Activated CD4-positive, CD25-positive, alpha-beta regulatory T cell treated with anti-CD3 and anti-CD28 coated beads, Interleukin-2, amount 50 U/mL, for 24 hours (primary cell): Measurements from ENCODE around the gene NEK1.
"Not testable (repeated sequence)": the region's sequence is repeated elsewhere in the genome, so short reads cannot be mapped to it uniquely, and the experiment has no call there.

Source experiments
- ATAC-seq, 2 donors: fragments of 150-1000 bp; cut with Tn5 transposase; one replicate each; pipeline ENCODE4 v1.10.0; 2021; ENCODE audit warnings: mild to moderate bottlenecking in 1 of 2, moderate library complexity in 1 of 2

NEK1 gene

DNA sequence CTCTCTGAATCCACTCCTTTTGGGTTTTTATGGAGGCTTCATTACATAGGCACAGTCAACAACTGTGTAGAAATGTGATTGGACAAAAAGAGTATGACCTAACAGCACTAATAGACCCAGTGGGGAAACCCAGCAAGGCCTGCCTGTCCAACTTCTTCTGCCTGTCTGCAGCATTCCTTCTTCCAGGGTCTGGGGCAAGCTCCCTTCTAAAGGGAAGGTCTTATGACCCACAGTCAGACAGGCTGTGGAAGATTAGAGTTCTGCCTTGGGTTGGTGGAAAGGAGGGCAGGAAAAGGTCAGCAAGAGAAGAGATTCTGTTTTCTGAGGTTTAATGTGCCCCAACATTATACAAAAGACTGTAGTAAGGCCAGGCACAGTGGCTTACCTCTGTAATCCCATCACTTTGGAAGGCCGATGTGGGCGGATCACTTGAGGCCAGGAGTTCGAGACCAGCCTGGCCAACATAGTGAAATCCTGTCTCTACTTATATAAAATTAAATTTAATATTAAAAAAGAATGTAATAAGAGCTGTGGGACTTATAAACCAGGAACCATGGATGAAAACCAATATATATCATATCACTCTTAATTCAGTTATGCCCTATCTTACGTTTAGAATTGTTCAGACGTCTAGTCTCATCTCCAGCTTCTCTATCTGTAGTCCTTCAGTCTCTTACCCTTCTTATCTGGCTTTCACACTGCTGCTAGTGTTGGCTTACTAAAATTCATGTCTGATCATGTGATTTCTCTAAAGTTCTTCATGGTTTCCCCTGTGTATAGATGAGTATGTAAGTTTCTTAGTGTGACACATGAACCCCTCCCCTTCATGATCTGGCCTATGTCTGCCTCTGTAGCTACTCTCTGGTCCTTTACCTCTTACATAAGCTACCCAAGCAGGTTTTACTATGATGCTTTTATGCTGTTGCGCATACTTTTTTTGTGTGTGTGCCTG is 14.2 kb upstream of the NEK1 start:
- ATAC-seq = peak; percentile 84 to 85

DNA sequence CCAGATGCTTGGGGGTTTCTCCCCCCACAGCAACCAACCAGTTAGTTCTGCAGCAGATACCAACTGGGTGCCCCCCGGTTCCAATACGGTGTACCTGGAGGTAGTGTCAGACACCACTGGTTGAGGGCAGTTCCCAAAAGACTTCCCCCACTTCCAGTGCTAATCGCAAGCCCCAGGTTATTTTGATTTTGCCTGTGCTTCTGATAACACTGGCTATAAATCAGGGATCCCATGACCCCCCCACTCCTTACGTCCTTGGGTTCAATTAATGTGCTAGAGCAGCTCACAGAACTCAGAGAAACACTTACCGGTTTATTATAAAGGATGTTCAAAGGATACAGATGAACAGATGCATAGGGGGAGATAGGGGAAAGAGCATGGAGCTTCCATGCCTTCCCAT is 13.5 kb upstream of the NEK1 start:
- no peak for ATAC-seq

DNA sequence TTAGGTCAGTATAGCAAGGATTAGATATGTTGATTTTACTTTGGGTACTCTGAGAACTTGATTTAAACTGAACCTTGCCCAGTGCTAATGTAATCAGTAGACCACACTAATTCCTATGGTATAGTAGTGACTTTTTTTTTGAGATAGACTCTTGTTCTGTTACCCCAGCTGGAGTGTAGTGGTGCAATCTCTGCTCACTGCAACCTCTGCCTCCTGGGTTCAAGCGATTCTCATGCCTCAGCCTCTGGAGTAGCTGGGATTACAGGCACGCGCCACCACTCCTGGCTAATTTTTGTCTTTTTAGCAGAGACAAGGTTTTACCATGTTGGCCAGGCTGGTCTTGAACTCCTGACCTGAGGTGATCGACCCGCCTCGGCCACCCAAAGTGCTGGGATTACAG is 11.6 kb upstream of the NEK1 start:
- ATAC-seq = not testable (repeated sequence)

DNA sequence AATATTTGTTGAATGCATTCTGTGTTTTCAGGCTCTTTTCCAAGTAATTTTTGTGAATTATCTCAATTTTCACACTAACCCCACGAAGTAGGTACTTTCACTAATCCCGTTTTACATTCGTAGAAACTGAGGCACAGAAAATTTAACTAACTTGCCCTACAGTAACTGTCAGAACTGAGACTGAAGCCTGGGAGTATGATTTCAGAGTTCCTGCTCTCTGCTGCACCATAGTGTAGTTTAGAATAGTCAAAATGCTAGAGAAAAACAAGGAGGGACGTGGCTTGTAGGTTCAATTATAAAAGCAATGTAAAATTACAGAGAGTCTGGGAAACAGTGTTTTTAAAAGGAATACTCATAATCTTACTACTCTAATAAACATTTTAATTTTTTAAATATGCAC is 10.2 kb upstream of the NEK1 start:
- no peak for ATAC-seq

DNA sequence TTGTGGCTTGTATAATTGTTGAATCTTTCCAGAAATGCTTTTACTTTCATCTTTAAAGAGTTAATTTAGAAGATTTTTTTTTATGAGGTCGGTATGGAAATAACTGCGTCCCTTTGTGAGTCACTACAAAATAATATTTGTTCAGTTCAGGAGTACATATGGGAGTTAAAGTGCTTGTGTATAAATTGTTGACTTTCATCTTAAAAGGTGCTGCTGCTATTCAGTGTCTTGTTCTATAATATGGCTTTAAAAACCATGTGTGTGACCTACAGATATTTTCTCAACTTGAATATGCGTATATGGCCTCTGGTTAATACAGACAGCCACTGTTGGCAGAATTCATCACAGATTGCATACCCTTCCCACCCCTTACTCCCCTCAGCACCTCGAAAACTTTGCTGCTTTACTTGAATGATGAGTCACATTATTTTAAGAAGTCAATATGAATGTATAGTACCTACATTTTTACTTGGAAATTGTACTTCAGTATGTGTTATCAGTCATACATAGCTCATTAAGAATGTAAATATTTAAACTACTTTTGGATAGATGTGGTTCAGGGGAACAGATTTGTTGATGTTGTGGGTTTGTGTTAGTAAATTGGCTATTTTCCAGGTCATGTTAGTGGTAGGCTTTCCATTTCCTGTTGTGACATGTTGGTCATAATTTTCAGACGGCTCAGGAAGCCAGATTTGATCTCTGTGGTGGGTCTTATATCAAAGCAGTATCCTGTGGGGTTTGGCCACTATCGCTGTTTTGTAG is 9.5 kb upstream of the NEK1 start:
- ATAC-seq = peak; percentile 40 to 46

DNA sequence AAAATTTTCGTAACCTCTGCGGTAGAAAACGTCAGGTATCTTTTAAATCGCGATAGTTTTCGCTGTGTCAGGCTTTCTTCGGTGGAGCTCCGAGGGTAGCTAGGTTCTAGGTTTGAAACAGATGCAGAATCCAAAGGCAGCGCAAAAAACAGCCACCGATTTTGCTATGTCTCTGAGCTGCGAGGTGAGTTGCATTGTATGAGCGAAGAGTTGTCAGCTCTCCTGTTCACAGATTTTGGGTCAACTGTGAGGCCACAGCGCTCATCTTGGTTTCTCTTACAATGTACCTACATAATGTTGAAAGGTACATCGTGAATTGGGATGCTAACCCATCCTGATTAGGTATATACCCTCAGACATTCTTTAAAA is 8.5 kb upstream of the NEK1 start:
- ATAC-seq = no peak

DNA sequence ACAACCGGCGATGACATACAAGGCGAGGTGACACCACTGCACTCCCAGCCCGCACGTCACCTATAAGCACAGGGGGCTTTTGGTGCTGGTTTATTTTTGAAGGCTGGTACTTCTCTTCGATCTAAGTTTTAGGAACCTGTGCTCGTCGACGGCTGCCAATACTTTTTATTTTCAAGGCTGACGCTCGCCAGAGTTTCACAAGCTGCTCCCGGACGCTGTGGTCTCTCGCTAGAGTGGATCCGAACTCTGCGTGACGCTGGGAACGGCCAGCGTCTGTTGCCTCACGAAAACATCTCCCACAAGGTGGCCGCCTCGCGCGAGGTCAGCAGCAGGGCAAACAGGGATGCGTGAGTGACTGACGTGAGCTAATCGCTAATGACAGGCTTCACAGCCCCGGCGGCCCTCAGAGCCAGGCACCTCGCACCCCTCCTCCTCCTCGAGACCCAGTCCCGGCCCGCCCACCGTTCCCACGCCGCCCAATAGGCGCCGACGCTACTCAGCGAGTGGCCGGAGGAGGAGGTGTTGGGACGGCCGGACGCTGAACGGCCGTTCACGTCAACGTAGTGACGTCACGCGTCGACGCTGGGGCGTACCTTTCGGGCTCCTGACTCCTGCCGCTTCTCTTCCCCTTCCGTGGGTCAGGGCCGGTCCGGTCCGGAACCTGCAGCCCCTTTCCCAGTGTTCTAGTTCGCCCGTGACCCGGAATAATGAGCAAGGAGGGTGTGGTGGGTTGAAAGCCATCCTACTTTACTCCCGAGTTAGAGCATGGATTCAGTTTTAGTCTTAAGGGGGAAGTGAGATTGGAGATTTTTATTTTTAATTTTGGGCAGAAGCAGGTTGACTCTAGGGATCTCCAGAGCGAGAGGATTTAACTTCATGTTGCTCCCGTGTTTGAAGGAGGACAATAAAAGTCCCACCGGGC is 7.8 kb upstream of the NEK1 start, which contains the start of gene CLCN3:
Gene CLCN3, plus strand, starts transcription at position 621 of the 922 bp plus-strand sequence. CDS start 15,351 bp downstream, outside the sequence.
- peak; percentile 78 to 84 for ATAC-seq

DNA sequence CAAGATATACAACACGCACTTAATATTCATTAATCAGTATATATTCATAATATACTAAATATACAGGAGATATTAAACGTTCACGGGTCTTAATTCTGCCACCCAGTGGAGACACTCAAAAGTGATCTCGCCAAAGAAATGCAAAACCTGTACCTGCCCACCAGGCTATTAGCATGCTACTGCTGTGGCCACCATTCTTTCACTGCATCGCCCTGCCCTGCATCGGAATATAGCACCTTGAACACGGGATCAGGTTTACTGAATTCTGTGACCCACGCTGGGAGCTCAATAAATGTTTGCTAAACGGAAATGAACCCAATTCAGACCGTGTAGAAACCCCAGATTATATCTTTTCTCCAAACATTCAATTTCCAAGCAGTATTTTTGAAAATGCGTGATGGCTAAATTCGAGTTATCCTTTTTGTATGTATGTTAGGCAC is 7.2 kb upstream of the NEK1 start:
- ATAC-seq = peak; percentile 22 to 43

DNA sequence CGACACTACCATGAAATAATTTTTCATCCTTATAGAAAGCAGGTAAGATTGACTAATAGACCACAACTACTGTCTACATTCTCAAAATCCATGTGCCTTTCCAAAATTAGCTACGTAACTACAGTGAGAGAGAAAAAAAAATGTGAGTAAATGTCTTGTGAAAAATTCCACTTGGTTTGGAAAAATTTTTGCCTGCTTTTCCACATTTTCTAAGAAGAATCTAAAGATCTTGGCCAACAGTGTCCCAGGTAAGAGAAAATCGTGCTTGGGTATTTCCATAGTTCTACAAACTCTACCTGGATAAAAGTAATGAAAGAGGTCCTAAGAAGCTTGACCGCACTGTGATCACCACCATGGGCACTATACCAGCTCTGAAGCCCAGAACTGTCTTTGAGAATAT is 6.6 kb upstream of the NEK1 start:
- no peak for ATAC-seq

DNA sequence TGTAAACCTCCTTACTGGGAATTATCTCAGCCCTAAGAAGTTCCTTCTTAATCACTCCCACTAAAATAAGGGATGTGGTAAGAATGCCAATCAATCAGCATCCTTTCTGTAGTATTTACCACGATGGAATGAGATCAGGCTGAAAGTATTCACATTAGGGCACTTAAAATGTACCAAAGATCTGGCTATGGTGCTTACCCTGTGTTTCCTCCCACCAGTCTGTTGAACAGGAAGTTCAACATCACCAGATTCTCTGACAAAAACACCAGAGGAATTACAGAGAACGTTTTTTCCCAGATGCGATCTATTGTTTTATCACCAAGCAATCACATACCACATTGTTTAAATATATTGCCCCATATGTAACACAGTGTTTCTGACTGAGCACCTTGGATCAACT is 5.9 kb upstream of the NEK1 start:
- no peak for ATAC-seq

DNA sequence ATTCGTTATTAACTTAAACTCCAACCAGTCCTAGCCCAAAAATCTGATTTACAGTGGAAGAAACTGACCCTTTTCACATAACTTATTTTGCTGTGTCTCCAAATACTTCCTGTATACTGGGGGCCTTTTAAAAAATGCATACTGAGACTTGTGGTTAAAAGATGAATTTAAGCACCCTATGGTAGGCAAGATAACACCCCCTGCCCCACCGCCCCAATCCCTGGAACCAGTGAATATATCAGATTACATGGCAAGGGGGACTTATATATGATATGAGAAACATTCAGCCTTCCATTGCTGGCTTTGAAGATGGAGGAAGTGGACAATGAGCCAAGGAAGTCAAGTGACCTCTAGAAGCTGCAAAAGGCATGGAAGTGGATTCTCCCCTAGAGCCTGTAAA is 4.9 kb upstream of the NEK1 start:
- ATAC-seq = no peak

DNA sequence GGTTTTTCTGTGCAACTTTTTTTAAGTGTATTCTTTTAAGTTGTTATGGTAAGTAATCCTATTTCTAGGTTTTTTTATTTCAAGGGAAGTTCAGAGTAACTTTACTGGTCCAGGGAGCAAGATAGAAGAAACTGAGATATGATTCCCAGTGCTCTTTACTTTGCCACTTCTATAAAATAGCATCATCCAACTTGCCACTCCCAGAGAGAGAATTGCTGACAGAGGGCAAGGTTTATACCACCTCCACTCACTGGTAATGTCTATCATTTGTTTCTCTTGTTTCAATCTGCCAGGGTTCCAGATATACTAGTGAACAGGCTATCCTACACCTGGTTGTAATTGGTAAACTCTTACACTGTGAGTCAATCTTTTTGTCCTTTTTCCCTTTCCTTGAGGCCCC is 4.5 kb upstream of the NEK1 start:
- no peak for ATAC-seq

DNA sequence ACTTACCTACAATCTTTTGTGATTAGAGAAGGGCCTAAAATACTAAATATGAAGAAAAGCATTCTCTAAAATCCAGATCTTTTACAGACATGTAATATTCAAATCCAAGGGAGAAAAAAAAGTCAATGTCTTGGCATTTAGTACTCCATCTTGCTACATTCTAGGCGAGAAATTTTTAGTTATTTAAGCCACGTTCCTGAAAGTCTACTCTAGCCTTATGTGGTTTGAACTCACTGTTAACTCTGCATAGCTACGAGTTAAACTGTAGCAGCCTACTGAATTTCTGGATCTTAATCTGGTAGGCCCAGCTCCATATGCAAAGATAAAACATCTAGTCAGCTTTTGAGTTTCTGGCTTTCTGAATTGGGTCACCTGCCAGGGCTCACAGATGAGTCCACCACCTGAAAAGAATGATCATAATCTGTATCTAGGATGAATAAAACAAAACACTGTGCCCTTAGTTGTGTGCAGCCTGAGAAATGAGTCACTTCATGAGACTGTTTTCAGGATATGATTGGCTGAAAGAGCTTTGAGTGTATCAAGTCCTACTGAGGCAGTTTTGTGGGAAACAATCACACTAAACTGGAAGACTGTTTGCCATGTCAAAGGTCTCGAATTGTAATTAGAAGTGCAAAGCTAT is 3.2 kb upstream of the NEK1 start:
- peak in 1 of 2 donors; percentile 15 for ATAC-seq

DNA sequence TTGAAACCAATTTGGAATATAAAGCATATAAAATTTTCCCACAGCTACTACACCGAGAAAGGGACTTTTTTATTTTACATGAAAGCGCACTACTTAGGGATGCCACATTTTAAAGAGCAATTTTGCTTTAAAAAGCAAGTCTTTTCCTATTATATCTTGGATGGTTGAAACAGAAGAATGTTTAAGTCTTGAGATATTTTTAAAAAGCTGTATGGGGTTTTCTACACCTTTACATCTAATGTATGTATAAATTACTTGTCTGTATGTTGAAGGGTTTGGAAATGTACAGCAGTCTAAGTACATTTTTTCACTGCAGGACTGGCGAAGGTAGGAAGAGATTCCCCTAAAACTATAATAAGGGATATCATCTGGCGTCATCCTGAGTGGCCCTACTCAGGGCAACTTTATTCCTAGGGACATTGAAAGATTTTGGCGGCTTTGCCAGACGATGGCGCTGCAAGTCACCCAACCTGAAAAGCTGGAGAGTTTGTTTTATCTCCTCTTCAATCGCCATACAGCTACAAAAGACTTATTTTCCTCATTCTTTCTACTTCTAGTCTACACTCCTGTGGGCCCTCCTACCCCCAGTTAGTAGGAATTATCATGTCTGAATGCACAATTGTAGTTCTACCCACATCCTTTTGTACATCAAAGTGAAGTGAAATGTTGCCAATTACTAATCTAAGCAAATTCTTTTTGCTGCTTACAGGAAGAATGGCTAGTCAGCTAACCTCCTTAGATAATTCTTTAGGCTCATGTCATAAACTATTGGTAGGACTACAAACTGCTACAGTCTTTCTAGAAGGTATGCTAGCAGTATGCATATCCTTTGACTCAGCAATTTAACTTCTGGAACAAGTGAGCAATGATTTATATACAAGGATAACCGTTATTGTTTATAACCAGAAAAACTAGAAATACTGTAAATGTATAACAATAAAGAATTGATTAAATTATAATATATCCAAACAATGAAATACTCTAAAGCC is 782 bp upstream of the NEK1 start:
- ATAC-seq = peak; percentile 19 to 27

DNA sequence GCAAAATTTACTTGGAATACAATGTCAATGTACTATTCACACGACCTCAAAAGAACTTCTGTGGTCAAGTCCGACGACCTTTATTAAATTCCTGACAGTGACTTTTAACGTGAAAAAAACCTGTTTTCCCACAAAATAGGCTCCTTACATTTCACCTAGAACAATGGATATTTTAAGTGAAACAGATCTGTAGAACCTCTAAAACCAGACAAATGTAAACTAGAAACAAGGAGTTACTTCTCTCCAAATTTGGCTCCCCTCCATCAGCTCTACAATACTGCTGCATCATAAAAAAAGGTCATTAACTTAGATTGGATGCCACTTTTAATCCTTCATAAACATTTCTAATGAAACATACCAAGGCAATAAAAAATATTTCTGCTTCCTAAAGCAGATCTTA is 1.2 kb downstream of the NEK1 start:
- no peak for ATAC-seq

DNA sequence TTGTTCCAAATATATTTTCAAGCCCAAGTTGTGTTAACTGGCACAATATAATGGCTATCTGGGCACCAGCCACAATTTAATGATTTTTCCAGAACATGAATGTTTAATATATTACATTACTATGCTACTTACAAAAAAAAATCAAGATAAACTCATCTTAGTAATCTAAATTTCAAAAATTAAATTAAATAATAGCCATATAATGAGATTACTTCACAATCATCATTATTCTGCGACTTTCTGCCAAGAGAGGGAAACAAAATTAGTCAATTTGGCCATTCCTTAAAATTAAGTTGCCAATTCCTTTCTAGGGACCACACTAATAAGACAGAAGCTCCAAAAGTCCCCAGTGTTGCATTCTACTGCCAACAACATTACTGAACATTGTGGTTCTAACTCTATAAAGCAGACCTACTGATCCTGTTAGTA is 7.5 kb downstream of the NEK1 start:
- no peak for ATAC-seq

DNA sequence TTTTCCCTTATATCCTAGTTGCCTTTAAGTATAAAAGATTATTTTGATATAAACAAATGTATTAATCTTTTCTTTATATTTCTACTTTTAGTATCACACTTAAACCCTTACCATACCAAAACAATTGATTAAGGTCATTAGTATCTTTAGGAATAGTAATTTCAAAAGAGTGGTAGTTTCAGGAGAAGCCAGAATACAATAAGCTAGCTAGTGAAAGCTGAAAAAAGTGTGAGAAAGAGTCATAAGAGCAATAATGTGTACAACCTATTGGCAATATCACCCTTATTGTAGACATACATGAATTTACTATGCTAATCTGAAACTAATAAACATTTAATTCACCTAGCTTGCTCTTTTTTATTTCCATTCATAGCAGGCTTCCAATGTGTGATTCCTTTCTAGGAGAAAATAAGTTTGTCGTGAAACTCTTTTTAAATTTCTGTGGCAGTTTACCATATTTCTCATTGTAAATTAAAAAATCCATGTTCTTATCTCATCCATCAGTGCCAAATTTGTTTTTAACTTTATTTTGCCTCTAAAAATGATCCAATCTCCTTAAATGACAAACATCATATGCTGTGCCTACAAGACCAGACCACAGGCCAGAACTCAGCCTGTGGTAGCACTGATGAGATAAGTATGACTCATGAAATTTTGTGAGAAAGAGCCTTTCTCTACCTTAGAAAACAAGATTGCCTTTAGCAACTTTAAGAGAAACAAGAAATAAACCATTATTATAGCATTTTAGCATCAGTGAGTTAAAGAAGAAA is 8.1 kb downstream of the NEK1 start:
- peak; percentile 94 to 97 for ATAC-seq

DNA sequence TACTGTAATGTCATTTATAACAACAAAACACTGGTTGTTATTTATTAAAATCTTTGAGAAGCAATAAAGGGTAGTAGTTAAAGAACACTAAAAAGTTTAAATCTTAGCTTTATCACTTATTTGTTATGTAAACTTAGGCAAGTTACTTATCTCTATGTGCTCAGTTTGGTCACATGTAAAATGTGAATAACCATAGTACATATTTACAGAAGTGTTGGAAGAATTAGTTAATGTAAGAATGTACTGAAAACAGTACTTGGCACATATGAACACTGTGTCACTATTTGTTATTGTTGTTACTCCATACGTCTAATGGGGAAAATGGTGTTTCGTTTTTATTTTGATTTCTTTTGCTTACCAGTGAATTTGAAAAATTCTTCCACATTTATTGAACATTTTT is 9.1 kb downstream of the NEK1 start:
- ATAC-seq = no peak

DNA sequence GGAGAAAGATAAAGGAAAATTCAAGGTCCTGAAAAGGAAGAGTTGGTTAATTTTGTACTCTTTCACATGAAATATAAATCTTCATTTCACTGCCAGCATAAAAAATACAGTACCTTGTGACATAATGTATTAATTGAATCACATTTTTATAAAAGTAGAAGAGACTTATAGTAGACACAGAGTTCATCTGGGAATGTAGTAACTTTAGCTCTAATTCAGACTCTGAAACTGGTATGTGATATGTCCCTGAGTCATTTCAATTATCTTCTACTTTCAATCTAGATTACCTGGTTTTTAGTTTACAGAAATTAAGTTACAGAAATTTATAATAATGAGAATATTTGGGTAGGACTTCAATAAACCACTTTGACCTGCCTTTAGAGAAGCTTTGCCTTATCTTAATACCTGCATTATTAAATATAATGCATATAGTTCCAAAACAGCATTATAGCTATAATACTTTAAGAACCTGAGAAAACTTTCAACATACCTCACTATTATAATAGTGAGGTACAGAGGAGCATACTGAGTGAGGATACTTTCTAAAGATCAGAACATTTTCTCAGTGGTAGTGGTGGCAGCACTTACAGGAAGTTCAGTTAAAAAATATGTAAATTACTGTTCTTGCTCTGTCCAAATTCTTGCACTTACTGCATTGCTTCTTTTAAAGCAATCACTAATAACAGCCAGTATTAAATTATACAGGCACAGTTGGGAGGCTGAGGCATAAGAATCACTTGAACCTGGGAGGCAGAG is 11.2 kb downstream of the NEK1 start:
- no peak for ATAC-seq
